GM12865 (cell line): ENCODE data around the gene SPATA13.

ENCODE experiments used
- DNase-seq: peaks from one replicate; pipeline ENCODE4 v3.0.0; 2010; ENCODE audit warnings: low read depth
- H3K4me3 ChIP-seq: 2 replicates; pipeline ENCODE4 v1.5.1; 2011; ENCODE audit warnings: mild to moderate bottlenecking, low read depth, low read length, control low read depth
- TF ChIP-seq, protein P1 (sequence below): IDR thresholded peaks from 2 replicates; pipeline ENCODE4 v1.5.1; 2011; ENCODE audit warnings: low read length, control low read depth, low read depth, inconsistent platforms; ENCODE audit not compliant: insufficient read depth; ENCODE audit errors: missing control alignments

The SPATA13 gene

DNA sequence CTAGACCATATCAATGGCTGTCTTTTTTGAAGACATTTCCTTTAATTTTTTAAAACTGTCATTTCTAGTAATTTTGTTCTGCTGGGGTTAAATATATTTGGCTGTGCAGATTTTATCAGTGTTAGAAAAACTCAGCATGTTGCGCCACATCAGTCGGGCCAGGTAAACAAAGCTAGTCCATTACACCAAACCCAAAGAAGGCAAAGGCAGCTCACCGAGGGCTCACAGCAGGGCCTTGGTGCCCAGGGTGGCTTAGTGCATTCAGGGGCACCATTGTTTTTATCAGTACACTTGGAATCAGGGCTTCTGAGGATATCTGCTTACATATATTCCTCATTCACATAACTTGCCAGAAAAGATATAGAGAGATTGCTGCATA, 22.2 kb downstream of the SPATA13 start:
- DNase-seq = no peak
- no peak overlapping the region for H3K4me3 ChIP-seq
- TF ChIP-seq, protein P1, sequence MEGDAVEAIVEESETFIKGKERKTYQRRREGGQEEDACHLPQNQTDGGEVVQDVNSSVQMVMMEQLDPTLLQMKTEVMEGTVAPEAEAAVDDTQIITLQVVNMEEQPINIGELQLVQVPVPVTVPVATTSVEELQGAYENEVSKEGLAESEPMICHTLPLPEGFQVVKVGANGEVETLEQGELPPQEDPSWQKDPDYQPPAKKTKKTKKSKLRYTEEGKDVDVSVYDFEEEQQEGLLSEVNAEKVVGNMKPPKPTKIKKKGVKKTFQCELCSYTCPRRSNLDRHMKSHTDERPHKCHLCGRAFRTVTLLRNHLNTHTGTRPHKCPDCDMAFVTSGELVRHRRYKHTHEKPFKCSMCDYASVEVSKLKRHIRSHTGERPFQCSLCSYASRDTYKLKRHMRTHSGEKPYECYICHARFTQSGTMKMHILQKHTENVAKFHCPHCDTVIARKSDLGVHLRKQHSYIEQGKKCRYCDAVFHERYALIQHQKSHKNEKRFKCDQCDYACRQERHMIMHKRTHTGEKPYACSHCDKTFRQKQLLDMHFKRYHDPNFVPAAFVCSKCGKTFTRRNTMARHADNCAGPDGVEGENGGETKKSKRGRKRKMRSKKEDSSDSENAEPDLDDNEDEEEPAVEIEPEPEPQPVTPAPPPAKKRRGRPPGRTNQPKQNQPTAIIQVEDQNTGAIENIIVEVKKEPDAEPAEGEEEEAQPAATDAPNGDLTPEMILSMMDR = no peak

DNA sequence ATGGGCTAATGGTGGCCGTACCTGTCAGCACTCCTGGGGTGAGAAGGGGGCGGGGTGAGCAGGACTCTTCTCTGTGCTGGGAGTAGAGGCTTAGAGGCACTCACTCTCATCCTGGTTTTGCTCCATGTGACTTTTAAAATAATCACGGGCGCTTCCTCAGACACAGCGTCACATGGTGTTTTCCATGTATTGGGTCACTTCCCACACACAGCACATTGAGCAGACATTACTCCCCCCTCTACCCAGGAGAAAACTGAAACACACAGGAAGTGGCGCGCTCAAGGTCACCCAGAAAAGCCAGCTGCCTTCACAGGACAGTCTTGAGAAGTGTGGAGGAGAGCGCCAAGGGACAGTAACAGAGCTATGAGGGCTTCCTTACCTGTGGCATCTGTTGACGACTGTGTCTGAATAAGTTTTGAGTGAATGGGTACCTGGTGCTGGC, 23.2 kb downstream of the SPATA13 start:
- TF ChIP-seq, protein P1 = no peak
- H3K4me3 ChIP-seq = no peak overlapping the region
- no peak for DNase-seq

DNA sequence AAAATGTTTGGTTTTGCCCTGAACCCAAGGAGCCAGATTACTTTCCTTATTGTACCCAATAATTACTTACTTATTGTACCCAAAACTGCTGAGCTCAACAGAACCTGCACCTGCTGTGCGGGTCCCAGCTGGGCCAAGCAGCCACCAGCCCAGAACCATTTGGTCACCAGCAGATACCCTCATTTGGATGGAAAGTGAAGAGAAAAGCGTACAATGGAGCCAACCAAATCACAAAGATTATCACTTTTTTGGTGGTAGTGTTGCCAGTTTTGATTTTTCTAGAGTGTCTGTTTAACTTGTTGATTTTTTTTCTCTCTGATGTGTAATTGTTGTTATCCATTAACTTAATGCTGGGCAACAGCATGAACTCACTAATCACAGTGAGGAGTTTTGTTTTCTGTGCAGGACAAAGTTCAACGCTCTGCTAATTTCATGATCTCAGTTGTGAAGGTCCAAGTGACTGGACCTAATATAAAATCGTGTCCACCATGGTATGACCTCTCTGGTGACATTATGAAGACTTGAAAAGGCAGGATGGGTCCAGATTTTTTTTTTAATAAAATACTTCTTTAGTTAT, 23.8 kb downstream of the SPATA13 start:
- H3K4me3 ChIP-seq = no peak overlapping the region
- TF ChIP-seq, protein P1 = no peak
- no peak for DNase-seq

DNA sequence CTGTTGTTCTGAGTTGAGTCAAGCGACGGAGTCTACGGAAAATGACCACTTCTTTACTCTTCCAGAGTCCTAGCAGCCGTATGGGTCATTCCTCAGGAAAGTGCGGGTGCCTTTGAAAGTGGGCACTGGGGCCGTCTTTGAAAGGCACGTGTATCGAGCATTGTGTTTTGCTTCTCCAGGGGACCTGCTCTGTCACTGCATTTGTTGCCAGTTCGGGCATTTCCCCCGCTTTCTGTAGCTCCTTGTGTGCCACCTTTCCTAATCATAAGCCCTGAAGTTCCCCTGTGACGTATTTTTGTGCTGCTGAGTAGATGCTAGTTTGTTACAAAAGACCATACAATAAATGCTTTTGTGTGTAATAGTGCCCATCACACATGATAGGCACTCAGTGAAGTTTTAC, 24.4 kb downstream of the SPATA13 start:
- no peak overlapping the region for H3K4me3 ChIP-seq
- TF ChIP-seq, protein P1 = no peak
- DNase-seq = no peak

DNA sequence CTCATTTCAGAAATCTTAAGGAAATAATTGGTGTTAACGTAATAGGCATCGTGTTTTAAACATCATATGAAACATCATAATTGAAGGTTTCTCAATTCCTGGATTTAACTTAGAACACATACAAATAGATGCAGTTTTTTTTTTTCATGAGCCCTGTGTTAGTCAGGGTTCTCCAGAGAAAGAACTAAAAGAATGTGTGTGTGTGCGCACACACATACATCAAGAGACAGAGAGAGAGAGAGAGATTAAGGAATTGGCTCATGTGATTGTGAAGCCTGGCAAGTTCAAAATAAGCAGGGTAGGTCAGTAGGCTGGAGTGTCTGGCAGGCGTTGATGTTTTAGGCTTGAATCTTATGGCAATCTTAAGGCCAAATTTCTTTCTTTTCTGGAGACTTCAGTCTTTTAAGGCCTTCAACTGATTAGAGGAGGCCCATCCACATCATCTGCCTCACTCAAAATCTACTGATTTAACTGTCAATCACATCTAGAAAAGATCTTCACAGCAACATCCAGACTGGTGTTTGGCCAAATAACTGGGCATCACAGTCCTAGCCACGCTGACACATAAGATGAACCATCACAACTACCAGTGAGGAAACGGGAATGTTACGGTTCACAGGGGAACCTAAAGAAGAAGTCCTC, 25.2 kb downstream of the SPATA13 start:
- DNase-seq = no peak
- TF ChIP-seq, protein P1 = no peak
- H3K4me3 ChIP-seq = no peak overlapping the region

DNA sequence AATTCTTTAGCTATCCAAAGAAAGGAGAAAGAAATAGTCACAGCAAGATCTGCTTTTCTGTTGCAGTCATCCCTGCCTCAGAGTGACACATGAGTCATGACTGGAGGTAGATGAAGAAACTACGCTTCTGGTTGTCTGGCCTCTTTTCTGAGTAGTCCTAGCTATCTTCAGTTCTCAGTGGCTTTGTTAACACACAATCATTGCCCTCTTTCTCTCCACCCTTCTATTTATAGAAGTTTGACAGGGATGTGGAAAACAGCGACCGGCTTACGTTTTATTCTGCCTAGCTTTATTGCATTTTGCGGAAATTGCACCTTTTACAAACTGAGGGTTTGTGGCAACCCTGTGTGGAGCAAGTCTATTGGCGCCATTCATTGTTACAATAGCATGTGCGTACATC, 26.7 kb downstream of the SPATA13 start:
- TF ChIP-seq, protein P1 = no peak
- no peak for DNase-seq
- H3K4me3 ChIP-seq = no peak overlapping the region
